ENCODE data around the gene VEPH1. TPM values are rescaled to one million over a fixed set of nuclear protein-coding genes. Genes with fewer than 3 reads are reported as not detected.

VEPH1 gene
- total RNA-seq, 6 experiments from 2014 or later: 0.51 to 1.4 (median 0.93) TPM

DNA sequence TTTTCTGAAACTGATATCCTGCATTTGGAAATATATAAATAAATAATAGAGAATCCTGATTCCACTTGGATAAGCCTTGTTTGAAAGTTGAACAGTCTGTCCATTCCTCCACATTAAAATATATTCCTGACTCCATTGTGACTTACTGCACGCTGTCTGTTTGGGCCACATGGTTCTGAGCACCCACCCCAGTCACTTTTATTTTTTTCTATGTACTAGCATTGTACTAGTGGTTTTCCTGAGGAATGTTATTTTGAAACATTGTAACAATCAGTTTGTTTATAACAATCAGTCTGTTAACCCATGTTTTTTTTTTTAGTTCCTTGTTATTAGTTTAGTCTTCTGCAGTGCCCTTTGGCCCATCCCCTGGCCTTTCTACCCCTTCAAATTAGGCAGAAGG is 255.8 kb downstream of the VEPH1 start:
- no peak for TF ChIP-seq POLR2A (IDR thresholded peaks at IDR 0.05)
- TF ChIP-seq, protein P1, sequence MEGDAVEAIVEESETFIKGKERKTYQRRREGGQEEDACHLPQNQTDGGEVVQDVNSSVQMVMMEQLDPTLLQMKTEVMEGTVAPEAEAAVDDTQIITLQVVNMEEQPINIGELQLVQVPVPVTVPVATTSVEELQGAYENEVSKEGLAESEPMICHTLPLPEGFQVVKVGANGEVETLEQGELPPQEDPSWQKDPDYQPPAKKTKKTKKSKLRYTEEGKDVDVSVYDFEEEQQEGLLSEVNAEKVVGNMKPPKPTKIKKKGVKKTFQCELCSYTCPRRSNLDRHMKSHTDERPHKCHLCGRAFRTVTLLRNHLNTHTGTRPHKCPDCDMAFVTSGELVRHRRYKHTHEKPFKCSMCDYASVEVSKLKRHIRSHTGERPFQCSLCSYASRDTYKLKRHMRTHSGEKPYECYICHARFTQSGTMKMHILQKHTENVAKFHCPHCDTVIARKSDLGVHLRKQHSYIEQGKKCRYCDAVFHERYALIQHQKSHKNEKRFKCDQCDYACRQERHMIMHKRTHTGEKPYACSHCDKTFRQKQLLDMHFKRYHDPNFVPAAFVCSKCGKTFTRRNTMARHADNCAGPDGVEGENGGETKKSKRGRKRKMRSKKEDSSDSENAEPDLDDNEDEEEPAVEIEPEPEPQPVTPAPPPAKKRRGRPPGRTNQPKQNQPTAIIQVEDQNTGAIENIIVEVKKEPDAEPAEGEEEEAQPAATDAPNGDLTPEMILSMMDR (IDR thresholded peaks at IDR 0.05): no peak
- H3K36me3 ChIP-seq: no peaks in the 10 kb centered on the region
- no peak overlapping the region for H3K4me3 ChIP-seq
- no peak for DNase-seq
- ATAC-seq: no peak
- WGBS (ENCODE audit: insufficient coverage, low coverage, low lambda C conversion rate, missing lambda C conversion rate): 81% methylated on average over 1 of the region's 1 CpG
- H3K27me3 ChIP-seq: no peaks in the 10 kb centered on the region
- no peaks in the 10 kb centered on the region for H3K9me3 ChIP-seq
- intact Hi-C loops (cut with DNase I): no loop called here
- H3K27ac ChIP-seq: no peak overlapping the region
- H3K4me1 ChIP-seq: no peaks in the 10 kb centered on the region

DNA sequence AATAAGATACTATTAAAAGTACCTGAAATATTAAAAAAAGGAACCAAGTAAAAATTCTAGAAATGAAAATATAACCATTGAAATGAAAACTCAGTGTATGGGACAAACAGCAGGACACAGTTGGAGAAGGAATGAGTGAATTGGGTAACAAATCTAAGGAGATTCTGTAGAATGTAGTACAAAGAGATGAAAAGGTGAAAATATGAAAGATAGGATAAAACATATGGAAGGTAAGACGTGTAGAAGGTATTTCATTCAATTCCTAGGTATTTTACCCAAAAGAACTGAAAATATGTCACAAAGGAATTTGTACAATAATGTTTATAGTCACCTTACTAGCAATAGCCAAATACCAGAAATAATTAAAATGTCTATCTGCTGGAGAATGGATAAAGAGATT is 260.4 kb downstream of the VEPH1 start:
- intact Hi-C loops (cut with DNase I): no loop called here
- Histone ChIP-seq H3K4me3 (no peak overlapping the region), H3K36me3 (no peaks in the 10 kb centered on the region), H3K27me3 (no peaks in the 10 kb centered on the region), H3K4me1 (no peaks in the 10 kb centered on the region), H3K9me3 (no peaks in the 10 kb centered on the region), H3K27ac (no peak overlapping the region)
- ATAC-seq (no peak), DNase-seq (no peak)
- TF ChIP-seq, protein P1 (IDR thresholded peaks at IDR 0.05): no peak
- no peak for TF ChIP-seq POLR2A (IDR thresholded peaks at IDR 0.05)
- 71% methylated on average over 1 of the region's 1 CpG for WGBS (ENCODE audit: insufficient coverage, low coverage, low lambda C conversion rate, missing lambda C conversion rate)

DNA sequence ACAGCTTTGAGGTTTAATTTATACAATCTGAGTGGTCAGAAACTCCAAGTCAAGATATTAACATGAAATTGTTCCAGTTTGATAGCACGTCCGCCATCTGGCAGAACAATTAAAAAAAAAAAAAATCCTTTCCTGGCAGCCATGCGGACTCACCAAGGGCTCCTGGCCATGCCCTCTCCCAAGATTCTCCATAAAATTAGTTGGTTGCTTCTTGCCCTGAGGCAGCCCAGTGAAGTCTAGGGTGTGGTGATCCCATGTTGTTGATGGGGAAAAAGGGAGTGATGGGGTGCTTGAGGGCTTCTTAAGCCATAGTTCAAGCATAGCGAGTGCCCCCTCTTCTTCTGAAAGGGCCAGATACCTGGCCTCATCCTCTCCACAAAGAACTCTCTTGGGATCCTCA is 261.6 kb downstream of the VEPH1 start:
- ATAC-seq (no peak), DNase-seq (no peak)
- 86% methylated on average over 4 of the region's 4 CpGs for WGBS (ENCODE audit: insufficient coverage, low coverage, low lambda C conversion rate, missing lambda C conversion rate)
- Histone ChIP-seq H3K4me3 (no peak overlapping the region), H3K27ac (no peak overlapping the region), H3K36me3 (no peaks in the 10 kb centered on the region), H3K27me3 (no peaks in the 10 kb centered on the region), H3K4me1 (no peaks in the 10 kb centered on the region), H3K9me3 (no peaks in the 10 kb centered on the region)
- TF ChIP-seq POLR2A (IDR thresholded peaks at IDR 0.05): no peak
- TF ChIP-seq, protein P1 (IDR thresholded peaks at IDR 0.05): no peak
- intact Hi-C loops (cut with DNase I): no loop called here

DNA sequence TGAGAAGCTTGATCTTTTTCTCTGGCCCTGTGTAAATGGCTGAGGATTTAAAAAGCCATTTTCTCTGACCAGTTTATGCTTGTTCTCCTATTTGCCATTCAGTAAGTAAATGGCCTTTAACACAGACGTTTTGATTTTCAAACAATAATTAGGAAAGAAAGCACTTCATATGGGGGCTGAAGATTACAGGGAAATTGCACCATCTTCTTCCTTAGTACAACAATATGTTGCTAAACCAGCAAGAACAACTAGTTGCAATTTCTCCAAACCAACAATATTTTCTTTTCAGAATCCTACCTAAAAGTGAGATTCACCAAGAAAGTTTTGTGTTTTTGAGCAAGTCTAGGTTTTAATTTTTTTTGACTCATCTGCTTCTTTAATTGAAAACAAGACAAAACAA is 262.8 kb downstream of the VEPH1 start:
- no peak overlapping the region for H3K27ac ChIP-seq
- ATAC-seq: no peak

More for the DNA sequence above, 262.8 kb downstream of the VEPH1 start:
- intact Hi-C loops (cut with DNase I): no loop called here
- no peak overlapping the region for H3K4me3 ChIP-seq
- H3K36me3 ChIP-seq: no peaks in the 10 kb centered on the region
- no peaks in the 10 kb centered on the region for H3K27me3 ChIP-seq
- TF ChIP-seq, protein P1 (IDR thresholded peaks at IDR 0.05): no peak
- TF ChIP-seq POLR2A (IDR thresholded peaks at IDR 0.05): no peak
- no peak for DNase-seq
- H3K4me1 ChIP-seq: no peaks in the 10 kb centered on the region
- no peaks in the 10 kb centered on the region for H3K9me3 ChIP-seq
- WGBS (ENCODE audit: insufficient coverage, low coverage, low lambda C conversion rate, missing lambda C conversion rate): 10% methylated on average over 1 of the region's 1 CpG
